K562 (cell line): ENCODE data around the gene CAMK1D. TPM values are rescaled to one million over a fixed set of nuclear protein-coding genes. Genes with fewer than 3 reads are reported as not detected.

Experiments used
- ATAC-seq: fragments of 200-7000 bp; cut with Tn5 transposase; 3 replicates; pipeline ENCODE4 v1.9.1; 2020; ENCODE audit warnings: moderate library complexity
- BruUV-seq: library from RNA; stranded (reverse); fragments of 400-500 nt; replicated peaks from 2 replicates; lab custom pipeline; 2021; lab: Mats Ljungman, UMichigan
- CTCF ChIA-PET: fragments of 300-600 bp; formaldehyde crosslinking; extraction: SDS; loops from one replicate; lab custom pipeline; 2021; ENCODE audit warnings: low intra/inter-chr PET ratio; lab: Yijun Ruan, JAX
- POLR2A ChIA-PET: fragments of 300-600, 350-650 bp; sonication (Branson Sonifier 250); formaldehyde crosslinking; extraction: SDS; loops from one replicate; lab custom pipeline; 2021; ENCODE audit warnings: antibody characterized with exemption, inconsistent platforms; lab: Yijun Ruan, JAX
- DNase-seq, 4 experiments: peaks; one replicate each; pipeline versions ENCODE4 v3.0.0 to v3.0.0-alpha.2; 2011 to 2018; ENCODE audit warnings: low spot score in 3 of 4, mixed read lengths in 3 of 4; ENCODE audit errors: extremely low read depth in 1 of 4
- FAIRE-seq: peaks from 2 replicates; lab custom pipeline; 2011; peaks lifted over from hg19 to GRCh38; lab: Jason Lieb, UNC
- H2AFZ ChIP-seq: 2 replicates; pipeline ENCODE4 v1.6.0; 2011; ENCODE audit warnings: low read depth, low read length, control low read depth, inconsistent platforms
- H3K27ac ChIP-seq: fragments of 200-600 bp; 3 replicates; pipeline ENCODE4 v1.8.0; 2011; ENCODE audit warnings: low read depth, mild to moderate bottlenecking, control low read depth, inconsistent platforms, low read length, moderate library complexity, mixed read lengths; ENCODE audit errors: extremely low read depth
- H3K27me3 ChIP-seq, 2 experiments: fragments of 300-600 bp in 1 of 2; 2 replicates in 1 of 2; 3 replicates in 1 of 2; pipeline versions ENCODE4 v1.6.0 to v1.8.0; 2011; ENCODE audit warnings: inconsistent platforms in 2 of 2, low read length in 2 of 2, mild to moderate bottlenecking in 1 of 2, mixed read lengths in 1 of 2, moderate library complexity in 1 of 2; ENCODE audit not compliant: control insufficient read depth in 2 of 2, insufficient read depth in 2 of 2
- H3K36me3 ChIP-seq: fragments of 300-600 bp; 3 replicates; pipeline ENCODE4 v1.8.0; 2011; ENCODE audit warnings: mild to moderate bottlenecking, low read length, inconsistent platforms; ENCODE audit not compliant: control insufficient read depth, insufficient read depth
- H3K4me1 ChIP-seq, 2 experiments: fragments of 200-600 bp in 1 of 2; replicated peaks in 1 of 2; 2 replicates in 1 of 2; 3 replicates in 1 of 2; pipeline versions ENCODE4 v1.5.1 to v1.8.0; 2011; ENCODE audit warnings: inconsistent platforms in 2 of 2, low read length in 2 of 2, mild to moderate bottlenecking in 1 of 2, mixed read lengths in 1 of 2, moderate library complexity in 1 of 2; ENCODE audit not compliant: control insufficient read depth in 2 of 2, insufficient read depth in 2 of 2
- H3K4me2 ChIP-seq: 2 replicates; pipeline ENCODE4 v1.6.1; 2011; ENCODE audit warnings: low read length, control low read depth, inconsistent platforms, mixed read lengths; ENCODE audit not compliant: insufficient read depth
- H3K4me3 ChIP-seq: fragments of 200-600 bp; sonication (generic), shearing (Covaris generic); 2 replicates; pipeline ENCODE4 v1.5.1; 2016; ENCODE audit warnings: control low read depth, inconsistent platforms
- H3K79me2 ChIP-seq: fragments of 200-600 bp; 3 replicates; pipeline ENCODE4 v1.8.0; 2011; ENCODE audit warnings: low read length, inconsistent platforms; ENCODE audit not compliant: control insufficient read depth, insufficient read depth
- H3K9ac ChIP-seq, 2 experiments: 2 replicates each; pipeline versions ENCODE4 v1.6.0 to v1.6.1; 2011; ENCODE audit warnings: low read depth in 2 of 2, low read length in 2 of 2, control low read depth in 1 of 2, inconsistent platforms in 1 of 2, mild to moderate bottlenecking in 1 of 2, mixed read lengths in 1 of 2; ENCODE audit not compliant: insufficient read depth in 1 of 2
- H3K9me1 ChIP-seq: one replicate; pipeline ENCODE4 v1.6.0; 2011; ENCODE audit warnings: inconsistent platforms, mild to moderate bottlenecking, low read length, moderate library complexity; ENCODE audit not compliant: control insufficient read depth, insufficient read depth
- H3K9me3 ChIP-seq: replicated peaks from 2 replicates; pipeline ENCODE4 v1.5.1; 2011; ENCODE audit warnings: low read depth, low read length, inconsistent platforms; ENCODE audit not compliant: control insufficient read depth, insufficient read depth
- H4K20me1 ChIP-seq: replicated peaks from 2 replicates; pipeline ENCODE4 v1.6.1; 2011; ENCODE audit warnings: low read length, inconsistent platforms, mixed read lengths; ENCODE audit not compliant: control insufficient read depth, insufficient read depth
- DDX20 ChIP-seq: fragments of 450-650 bp; IDR thresholded peaks from 2 replicates; pipeline ENCODE4 v1.6.1; 2016; ENCODE audit warnings: missing genetic modification characterization, low read depth, mild to moderate bottlenecking, missing compliant biosample characterization, moderate library complexity
- KAT7 ChIP-seq: sonication (generic); formaldehyde crosslinking; IDR thresholded peaks from 2 replicates; pipeline ENCODE4 v1.8.0; 2022; ENCODE audit warnings: missing genetic modification reagents, mild to moderate bottlenecking, borderline replicate concordance
- KDM2B ChIP-seq: fragments of 250-450 bp; sonication (Bioruptor Pico); IDR thresholded peaks from 2 replicates; pipeline ENCODE4 v1.8.0; 2021; ENCODE audit warnings: mild to moderate bottlenecking, moderate library complexity
- NRF1 ChIP-seq, 2 experiments: fragments of 450-650 bp; IDR thresholded peaks in 1 of 2; conservative IDR thresholded peaks in 1 of 2; 2 replicates each; pipeline ENCODE4 v1.6.1; 2014; ENCODE audit warnings: mild to moderate bottlenecking in 2 of 2
- PTRF ChIP-seq: fragments of 450-650 bp; IDR thresholded peaks from 2 replicates; pipeline ENCODE4 v1.6.1; 2016; ENCODE audit warnings: mild to moderate bottlenecking, missing genetic modification characterization, missing compliant biosample characterization
- SMAD2 ChIP-seq: fragments of 150-350 bp; IDR thresholded peaks from 2 replicates; pipeline ENCODE4 v1.6.1; 2014; ENCODE audit warnings: low read depth, mild to moderate bottlenecking, low read length
- SOX6 ChIP-seq: fragments of 450-650 bp; IDR thresholded peaks from 2 replicates; pipeline ENCODE4 v1.6.1; 2014; ENCODE audit warnings: mild to moderate bottlenecking
- THRB ChIP-seq: fragments of 450-650 bp; formaldehyde crosslinking; conservative IDR thresholded peaks from 2 replicates; pipeline ENCODE4 v1.4.0; 2022; ENCODE audit warnings: mild to moderate bottlenecking, missing genetic modification characterization
- ZFX ChIP-seq: sonication (generic); formaldehyde crosslinking; IDR thresholded peaks from 2 replicates; pipeline ENCODE4 v1.8.0; 2022; ENCODE audit warnings: mild to moderate bottlenecking, missing genetic modification reagents, moderate library complexity
- ZNF124 ChIP-seq: sonication (generic); formaldehyde crosslinking; IDR thresholded peaks from 2 replicates; pipeline ENCODE4 v1.8.1; 2022; ENCODE audit warnings: missing genetic modification reagents
- WGBS: fragments of 100-300 bp; shearing (Covaris generic); methylation state at CpG from one replicate; pipeline ENCODE4 v1.1.6; 2016; ENCODE audit warnings: low coverage, mixed read lengths; ENCODE audit not compliant: insufficient coverage; ENCODE audit errors: missing lambda C conversion rate; 5-methylcytosine and 5-hydroxymethylcytosine counted together
- in situ Hi-C: fragments of 300-500 bp; cut with MboI; formaldehyde crosslinking; loops from 4 replicates; pipeline ENCODE4 v1.15.0; 2018; ENCODE audit warnings: inconsistent platforms, mixed read lengths
- intact Hi-C: fragments of 100-400 bp; cut with micrococcal nuclease; formaldehyde crosslinking; loops from 2 replicates; pipeline ENCODE4 v1.14.2; 2022
- polyA plus RNA-seq, 8 experiments: library from polyadenylated mRNA; depleted of rRNA in 4 of 8; stranded (reverse) in 5 of 8; unstranded in 3 of 8; fragments of >200 nt; fragmentation: Nextera tagmentation in 2 of 8; fragmentation: Illumina TruSeq in 1 of 8; extraction: Ambion mirVana in 2 of 8; extraction: Trizol in 1 of 8; gene quantifications; 2 replicates each; pipeline versions ENCODE4 v1.2.1 to v1.2.3, GENCODE V29; 2011 to 2014; ENCODE audit warnings: inconsistent platforms in 1 of 8, missing spikeins in 1 of 8
- total RNA-seq, 7 experiments: library from RNA; depleted of rRNA in 6 of 7; stranded (reverse); fragments of >200 nt in 6 of 7; fragmentation: Illumina TruSeq in 2 of 7; extraction: Trizol in 2 of 7; gene quantifications; 2 replicates each; pipeline versions ENCODE4 v1.2.1 to v1.2.3, GENCODE V29; 2011 to 2021; ENCODE audit warnings: low replicate concordance in 1 of 7
- TF ChIP-seq, protein P1 (sequence below): sonication (generic); formaldehyde crosslinking; IDR thresholded peaks from 2 replicates; pipeline ENCODE4 v1.8.0; 2022; ENCODE audit warnings: missing genetic modification reagents, mild to moderate bottlenecking, borderline replicate concordance

CAMK1D gene
- total and polyA plus RNA-seq, 9 of the 15 experiments (the other 6 are each of a cell fraction or from before 2014, with no cell fraction given): 0.12 to 0.24 (median 0.20) TPM; not detected in 5

GRCh38 chr10:12605580-12606405 is 256.4 kb downstream of the CAMK1D start:
- H2AFZ ChIP-seq: no peak overlapping the region
- H3K9ac ChIP-seq: no peak overlapping the region
- H3K4me1 ChIP-seq: no peaks in the 10 kb centered on the region
- H3K27me3 ChIP-seq: peaks cover 24 to 44% of the 10 kb centered on the region in 2 experiments
- in situ Hi-C loops: no loop called here
- BruUV-seq: no TSS peak
- H3K79me2 ChIP-seq: no peaks in the 10 kb centered on the region
- no peak for FAIRE-seq
- H3K27ac ChIP-seq: no peak overlapping the region
- no peaks in the 10 kb centered on the region for H4K20me1 ChIP-seq
- ATAC-seq: no peak
- H3K4me3 ChIP-seq: no peak overlapping the region
- CTCF ChIA-PET: no interaction called here
- POLR2A ChIA-PET: interaction anchor here (0.6 kb wide), 1 partner anchor 58 kb away, joined by 4 read pairs; no protein-coding TSS in a partner anchor
- intact Hi-C loops: no loop called here
- DNase-seq: no peak
- peaks cover 2% of the 10 kb centered on the region for H3K9me1 ChIP-seq
- no peaks in the 10 kb centered on the region for H3K36me3 ChIP-seq
- WGBS: 4% methylated on average over 26 of the region's 27 CpGs
- H3K4me2 ChIP-seq: no peak overlapping the region
- no peaks in the 10 kb centered on the region for H3K9me3 ChIP-seq
- TF ChIP-seq KAT7: no peak
- no peak for TF ChIP-seq ZNF124 (CRISPR knock-in tag)
- no peak for TF ChIP-seq DDX20 (tag)
- TF ChIP-seq THRB: no peak
- TF ChIP-seq, protein P1, sequence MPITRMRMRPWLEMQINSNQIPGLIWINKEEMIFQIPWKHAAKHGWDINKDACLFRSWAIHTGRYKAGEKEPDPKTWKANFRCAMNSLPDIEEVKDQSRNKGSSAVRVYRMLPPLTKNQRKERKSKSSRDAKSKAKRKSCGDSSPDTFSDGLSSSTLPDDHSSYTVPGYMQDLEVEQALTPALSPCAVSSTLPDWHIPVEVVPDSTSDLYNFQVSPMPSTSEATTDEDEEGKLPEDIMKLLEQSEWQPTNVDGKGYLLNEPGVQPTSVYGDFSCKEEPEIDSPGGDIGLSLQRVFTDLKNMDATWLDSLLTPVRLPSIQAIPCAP (CRISPR knock-in tag): no peak
- TF ChIP-seq ZFX (CRISPR knock-in tag): no peak
- no peak for TF ChIP-seq KDM2B (CRISPR knock-in tag)
- no peak for TF ChIP-seq PTRF (tag)
- TF ChIP-seq SMAD2: no peak
- TF ChIP-seq SOX6: no peak
- no peak for TF ChIP-seq NRF1 (conservative IDR thresholded peaks at IDR 0.05 in 1 of 2, IDR thresholded peaks at IDR 0.05 in 1 of 2)
